Adrenal gland (tissue), 5 donors: ENCODE measurements around the gene PSTPIP2.

ENCODE experiments used
- POLR2A ChIP-seq, 2 donors: fragments of 450-650 bp; IDR thresholded peaks; one replicate each; pipeline ENCODE4 v1.6.1; 2017; ENCODE audit warnings: antibody characterized with exemption in 2 of 2, mild to moderate bottlenecking in 2 of 2, moderate library complexity in 1 of 2
- TF ChIP-seq, protein P1 (sequence below), 6 experiments: fragments of 450-650 bp in 4 of 6; fragments of 200-600 bp in 2 of 6; sonication (generic) in 1 of 6; IDR thresholded peaks; 1 replicate in 5 of 6; 2 replicates in 1 of 6; pipeline versions ENCODE4 v1.5.1 to v1.8.0; 2016 to 2021; ENCODE audit warnings: antibody characterized with exemption in 6 of 6, mild to moderate bottlenecking in 2 of 6, moderate library complexity in 1 of 6
- donor health status: DM: no; HTN: no; CAD: no.

GRCh38 chr18:45958027-45958426 is 114.0 kb downstream of the PSTPIP2 start:
- TF ChIP-seq POLR2A (IDR thresholded peaks at IDR 0.05) = no peak
- TF ChIP-seq, protein P1, sequence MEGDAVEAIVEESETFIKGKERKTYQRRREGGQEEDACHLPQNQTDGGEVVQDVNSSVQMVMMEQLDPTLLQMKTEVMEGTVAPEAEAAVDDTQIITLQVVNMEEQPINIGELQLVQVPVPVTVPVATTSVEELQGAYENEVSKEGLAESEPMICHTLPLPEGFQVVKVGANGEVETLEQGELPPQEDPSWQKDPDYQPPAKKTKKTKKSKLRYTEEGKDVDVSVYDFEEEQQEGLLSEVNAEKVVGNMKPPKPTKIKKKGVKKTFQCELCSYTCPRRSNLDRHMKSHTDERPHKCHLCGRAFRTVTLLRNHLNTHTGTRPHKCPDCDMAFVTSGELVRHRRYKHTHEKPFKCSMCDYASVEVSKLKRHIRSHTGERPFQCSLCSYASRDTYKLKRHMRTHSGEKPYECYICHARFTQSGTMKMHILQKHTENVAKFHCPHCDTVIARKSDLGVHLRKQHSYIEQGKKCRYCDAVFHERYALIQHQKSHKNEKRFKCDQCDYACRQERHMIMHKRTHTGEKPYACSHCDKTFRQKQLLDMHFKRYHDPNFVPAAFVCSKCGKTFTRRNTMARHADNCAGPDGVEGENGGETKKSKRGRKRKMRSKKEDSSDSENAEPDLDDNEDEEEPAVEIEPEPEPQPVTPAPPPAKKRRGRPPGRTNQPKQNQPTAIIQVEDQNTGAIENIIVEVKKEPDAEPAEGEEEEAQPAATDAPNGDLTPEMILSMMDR (IDR thresholded peaks at IDR 0.05) = no peak
